Common myeloid progenitor, CD34-positive (primary cell): Measurements from ENCODE around the gene IL17REL.
"Not testable (repeated sequence)": the region's sequence is repeated elsewhere in the genome, so short reads cannot be mapped to it uniquely, and the experiment has no call there.

ENCODE experiments used
- CTCF ChIA-PET: fragments of 350-600 bp; sonication (Branson Sonifier 250); formaldehyde crosslinking; loops from one replicate; lab custom pipeline; 2021; ENCODE audit warnings: antibody characterized with exemption; lab: Charles Lee
- POLR2A ChIA-PET: fragments of 350-600 bp; sonication (Branson Sonifier 250); formaldehyde crosslinking; loops from one replicate; lab custom pipeline; 2021; ENCODE audit warnings: antibody characterized with exemption; lab: Charles Lee
- DNase-seq, 3 donors: peaks; one replicate each; pipeline versions ENCODE4 v3.0.0 to v3.0.0-alpha.2; 2013
- H3K27ac ChIP-seq, 2 experiments: 1 replicate in 1 of 2; 2 replicates in 1 of 2; pipeline ENCODE4 v1.7.0; 2013; ENCODE audit warnings: inconsistent platforms in 2 of 2, low read length in 2 of 2, mild to moderate bottlenecking in 2 of 2, low read depth in 1 of 2, moderate library complexity in 1 of 2; ENCODE audit not compliant: severe bottlenecking in 2 of 2, insufficient read depth in 1 of 2, poor library complexity in 1 of 2
- H3K27me3 ChIP-seq, 5 experiments: replicated peaks in 2 of 5; 1 replicate in 3 of 5; 2 replicates in 2 of 5; pipeline versions ENCODE4 v1.6.1 to v1.7.0; 2013; ENCODE audit warnings: low read length in 4 of 5, mild to moderate bottlenecking in 2 of 5, moderate library complexity in 2 of 5, inconsistent platforms in 1 of 5; ENCODE audit not compliant: insufficient read depth in 5 of 5, control insufficient read depth in 4 of 5
- H3K36me3 ChIP-seq, 4 experiments: 1 replicate in 2 of 4; 2 replicates in 2 of 4; pipeline versions ENCODE4 v1.6.1 to v1.7.0; 2013; ENCODE audit warnings: low read length in 3 of 4, control low read depth in 1 of 4, mild to moderate bottlenecking in 1 of 4; ENCODE audit not compliant: control insufficient read depth in 4 of 4, insufficient read depth in 4 of 4
- H3K4me1 ChIP-seq, 4 experiments: 1 replicate in 3 of 4; 2 replicates in 1 of 4; pipeline versions ENCODE4 v1.6.1 to v1.7.1; 2013; ENCODE audit warnings: low read length in 3 of 4, mild to moderate bottlenecking in 3 of 4, control low read depth in 1 of 4, inconsistent platforms in 1 of 4, moderate library complexity in 1 of 4; ENCODE audit not compliant: control insufficient read depth in 4 of 4, insufficient read depth in 4 of 4; ENCODE audit errors: control extremely low read depth in 1 of 4
- H3K4me3 ChIP-seq, 7 experiments: 1 replicate in 4 of 7; 2 replicates in 3 of 7; pipeline versions ENCODE4 v1.5.1 to v1.7.0; 2013; ENCODE audit warnings: mild to moderate bottlenecking in 7 of 7, low read length in 6 of 7, moderate library complexity in 6 of 7, inconsistent platforms in 2 of 7, low read depth in 2 of 7, control low read depth in 1 of 7; ENCODE audit not compliant: insufficient read depth in 4 of 7, control insufficient read depth in 1 of 7; ENCODE audit errors: extremely low read depth in 1 of 7
- H3K9me3 ChIP-seq, 5 experiments: 1 replicate in 4 of 5; 2 replicates in 1 of 5; pipeline versions ENCODE4 v1.6.1 to v1.7.1; 2013; ENCODE audit warnings: low read length in 4 of 5, mild to moderate bottlenecking in 2 of 5, inconsistent platforms in 1 of 5, low read depth in 1 of 5, moderate library complexity in 1 of 5; ENCODE audit not compliant: control insufficient read depth in 4 of 5, insufficient read depth in 2 of 5; ENCODE audit errors: control extremely low read depth in 1 of 5
- WGBS: methylation state at CpG from one replicate; pipeline ENCODE4 v1.1.5; 2013; ENCODE audit not compliant: insufficient coverage; 5-methylcytosine and 5-hydroxymethylcytosine counted together

The IL17REL gene

GRCh38 chr22:49986325-49986724 is 26.2 kb downstream of the IL17REL start:
- Histone ChIP-seq H3K4me3 (no peak overlapping the region), H3K9me3 (peaks cover 0 to 26% (median 13%) of the 10 kb centered on the region in 5 experiments), H3K4me1 (peaks cover 0 to 10% (median 4%) of the 10 kb centered on the region in 4 experiments), H3K27ac (no peak overlapping the region), H3K27me3 (peaks cover 0 to 21% (median 7%) of the 10 kb centered on the region in 5 experiments), H3K36me3 (no peaks in the 10 kb centered on the region)
- CTCF ChIA-PET, result interaction anchor here (2.4 to 5.0 kb wide), 2 partner anchors 8 to 56 kb away, joined by 11 to 54 read pairs; no protein-coding TSS in a partner anchor
- peak in 1 of 3 donors; percentile 24 for DNase-seq
- WGBS, result no CpG with 5 or more reads among the region's 2 CpGs
- POLR2A ChIA-PET, result no interaction called here

- peak; percentile 57 to 76 (median 75) for DNase-seq
- H3K9me3 ChIP-seq, result peaks cover 2 to 25% (median 5%) of the 10 kb centered on the region in 5 experiments
- 24% methylated on average over 47 of the region's 90 CpGs for WGBS
- POLR2A ChIA-PET, result interaction anchor here (0.6 to 0.9 kb wide), 4 partner anchors 12 to 49 kb away, joined by 3 read pairs; no protein-coding TSS in a partner anchor
- CTCF ChIA-PET, result interaction anchor here (1.0 to 5.0 kb wide), 13 partner anchors 11 to 58 kb away, joined by 3 to 54 read pairs (median 4); no protein-coding TSS in a partner anchor
- H3K36me3 ChIP-seq, result no peaks in the 10 kb centered on the region
- H3K4me1 ChIP-seq, result peaks cover 0 to 10% (median 4%) of the 10 kb centered on the region in 4 experiments
- peak overlapping the region in 1 of 7 experiments; percentile 11 for H3K4me3 ChIP-seq
- no peak overlapping the region for H3K27ac ChIP-seq
- H3K27me3 ChIP-seq, result peaks cover 0 to 21% (median 7%) of the 10 kb centered on the region in 5 experiments
Measured at GRCh38 chr22:49983148-49984042, 29.2 kb downstream of the IL17REL start.

GRCh38 chr22:49981799-49982198 is 30.8 kb downstream of the IL17REL start:
- 100% methylated on average over 1 of the region's 7 CpGs for WGBS
- POLR2A ChIA-PET, H3K27ac ChIP-seq, DNase-seq, H3K36me3 ChIP-seq, H3K4me3 ChIP-seq: not testable (repeated sequence)
- Histone ChIP-seq H3K9me3 (peaks cover 2 to 24% (median 4%) of the 10 kb centered on the region in 5 experiments), H3K4me1 (peaks cover 0 to 10% (median 4%) of the 10 kb centered on the region in 4 experiments), H3K27me3 (peaks cover 0 to 21% (median 7%) of the 10 kb centered on the region in 5 experiments)
- CTCF ChIA-PET, result interaction anchor here (0.9 to 5.0 kb wide), 7 partner anchors 9 to 72 kb away, joined by 3 to 54 read pairs (median 10); no protein-coding TSS in a partner anchor

GRCh38 chr22:49979587-49980264 is 32.8 kb downstream of the IL17REL start:
- H3K27ac ChIP-seq, result no peak overlapping the region
- ChIA-PET POLR2A (no interaction called here), CTCF (interaction anchor here (0.6 to 1.4 kb wide), 3 partner anchors 9 to 14 kb away, joined by 3 to 4 read pairs (median 3); no protein-coding TSS in a partner anchor)
- peaks cover 0 to 9% (median 2%) of the 10 kb centered on the region in 5 experiments for H3K9me3 ChIP-seq
- H3K4me1 ChIP-seq, result peaks cover 0 to 14% (median 10%) of the 10 kb centered on the region in 4 experiments
- H3K4me3 ChIP-seq, result no peak overlapping the region
- DNase-seq, result peak in 2 of 3 donors; percentile 50 to 55
- WGBS, result 67% methylated on average over 2 of the region's 7 CpGs
- H3K36me3 ChIP-seq, result no peaks in the 10 kb centered on the region
- H3K27me3 ChIP-seq, result peaks cover 0 to 18% (median 6%) of the 10 kb centered on the region in 5 experiments

- Histone ChIP-seq H3K9me3 (peaks cover 0 to 8% (median 2%) of the 10 kb centered on the region in 5 experiments), H3K4me3 (no peak overlapping the region), H3K27ac (no peak overlapping the region), H3K27me3 (peaks cover 0 to 3% (median under 1%) of the 10 kb centered on the region in 5 experiments), H3K36me3 (no peaks in the 10 kb centered on the region), H3K4me1 (peaks cover 0 to 7% (median 4%) of the 10 kb centered on the region in 4 experiments)
- no peak for DNase-seq
- ChIA-PET POLR2A (no interaction called here), CTCF (interaction anchor here (1.0 to 2.3 kb wide), 3 partner anchors 47 to 53 kb away, joined by 3 to 9 read pairs (median 5); no protein-coding TSS in a partner anchor)
- WGBS, result 93% methylated on average over 8 of the region's 14 CpGs
Measured at GRCh38 chr22:49977578-49977977, 35.0 kb downstream of the IL17REL start.

GRCh38 chr22:49976439-49977175 is 36.0 kb downstream of the IL17REL start:
- Histone ChIP-seq H3K36me3 (no peaks in the 10 kb centered on the region), H3K27ac (no peak overlapping the region), H3K4me1 (peaks cover 0 to 13% (median 10%) of the 10 kb centered on the region in 4 experiments), H3K4me3 (no peak overlapping the region), H3K9me3 (peaks cover 0 to 8% (median 2%) of the 10 kb centered on the region in 5 experiments), H3K27me3 (peaks cover 0 to 9% (median 0%) of the 10 kb centered on the region in 5 experiments)
- ChIA-PET CTCF (interaction anchor here (0.9 to 2.3 kb wide), 2 partner anchors 46 to 54 kb away, joined by 3 to 9 read pairs; no protein-coding TSS in a partner anchor), POLR2A (interaction anchor here (0.7 to 1.0 kb wide), 2 partner anchors 11 to 75 kb away, joined by 3 read pairs; no protein-coding TSS in a partner anchor)
- WGBS, result 77% methylated on average over 14 of the region's 15 CpGs
- DNase-seq, result peak in 2 of 3 donors; percentile 60 to 73
